DMS79 treated with DMSO at 0.1 percent for 48 hours (cell line): ENCODE data around the gene CACNA1D.

Experiments
- DNase-seq: peaks from one replicate; lab custom pipeline; 2025; lab: John Stamatoyannopoulos, UW

The CACNA1D gene

DNA sequence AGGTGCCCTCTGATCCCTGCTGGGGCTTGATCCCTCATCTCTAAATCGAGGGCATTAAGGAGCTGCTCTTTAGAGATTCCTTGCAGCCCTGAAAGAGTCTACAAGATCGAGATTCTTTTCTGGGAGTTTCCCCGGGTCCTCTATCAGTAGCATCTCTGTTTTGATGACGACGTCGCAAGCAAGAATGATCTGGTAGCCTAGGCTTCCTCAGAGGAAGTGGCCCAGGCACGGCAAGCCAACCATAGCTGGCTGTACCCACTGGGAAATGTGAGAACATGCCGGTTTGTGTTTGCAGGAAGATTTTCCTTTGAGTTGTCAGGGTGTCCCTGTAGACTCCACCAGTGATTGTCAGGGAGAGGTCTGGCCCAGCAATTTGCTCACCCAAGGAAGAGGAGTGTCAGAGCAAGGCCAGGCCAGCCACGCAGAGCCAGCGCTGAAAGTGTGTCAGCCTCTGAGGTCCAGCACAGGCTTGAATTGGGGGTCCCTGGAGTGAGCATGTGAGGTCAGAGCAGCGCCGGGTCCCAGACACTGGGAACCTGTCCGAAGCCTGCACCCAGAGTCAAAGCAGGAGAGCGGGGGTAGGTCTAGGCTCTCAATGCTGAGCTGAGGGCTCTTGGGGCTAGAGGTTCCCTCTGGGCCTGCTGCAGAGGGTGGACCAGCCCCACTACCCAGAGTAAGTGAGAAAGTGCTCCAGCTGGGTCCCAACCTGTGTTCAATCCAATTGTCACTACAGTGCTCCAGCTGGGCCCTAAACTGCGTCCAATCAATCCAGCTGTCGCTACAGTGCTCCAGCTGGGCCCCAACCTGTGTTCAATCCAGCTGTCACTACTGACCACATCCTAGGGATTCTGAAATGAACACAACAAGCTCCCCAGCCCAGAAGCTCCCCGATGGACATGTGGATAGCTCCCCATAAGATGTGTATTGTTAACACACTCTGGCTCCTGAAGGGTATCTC is 256.1 kb downstream of the CACNA1D start:
- DNase-seq, result no peak

DNA sequence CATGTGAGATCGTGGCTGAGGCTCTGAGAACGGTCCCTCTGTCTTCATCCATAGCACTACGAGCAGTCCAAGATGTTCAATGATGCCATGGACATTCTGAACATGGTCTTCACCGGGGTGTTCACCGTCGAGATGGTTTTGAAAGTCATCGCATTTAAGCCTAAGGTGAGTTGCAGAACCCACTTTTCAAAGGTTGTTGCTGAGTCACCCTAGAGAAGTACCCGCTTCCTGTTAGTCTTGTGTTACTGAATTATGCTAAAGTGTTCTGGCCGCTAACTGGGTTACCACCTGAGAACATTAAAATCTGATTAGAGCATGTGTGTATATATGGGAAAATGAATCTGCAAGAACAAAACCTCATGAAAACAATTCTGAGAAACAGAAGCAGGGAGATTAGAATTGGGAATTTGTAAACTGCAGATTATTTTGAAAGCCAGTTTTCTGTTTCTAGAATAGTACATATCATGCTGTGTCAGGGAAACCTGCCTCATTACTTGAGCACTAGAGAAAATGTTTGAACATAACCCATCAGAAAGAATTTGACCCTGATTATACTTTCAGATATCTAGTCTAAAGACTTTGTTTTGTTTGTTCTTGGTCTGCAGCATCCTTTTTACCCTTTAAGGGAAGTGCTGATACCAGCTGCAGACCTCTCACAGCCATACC is 259.2 kb downstream of the CACNA1D start:
- DNase-seq, result peak; percentile 6

DNA sequence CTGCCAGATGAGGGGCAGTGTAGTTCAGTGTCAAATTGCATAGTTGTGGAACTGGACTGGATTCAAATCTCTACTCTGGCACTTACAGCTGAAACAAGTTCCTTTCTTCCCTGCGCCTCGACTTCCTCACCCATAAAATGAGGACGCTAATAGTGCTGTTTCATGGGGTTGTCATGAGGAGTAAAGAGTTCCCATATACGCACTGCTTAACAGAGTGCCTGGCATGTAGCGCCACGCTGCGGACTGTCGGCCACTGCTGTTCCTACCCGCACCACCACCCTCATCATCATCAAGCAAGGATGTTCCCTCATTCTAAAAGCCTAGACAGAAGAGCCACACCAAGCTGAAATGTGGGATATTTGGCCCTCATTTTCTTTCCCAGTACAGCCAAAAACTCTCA is 259.9 kb downstream of the CACNA1D start:
- DNase-seq, result no peak

- no peak for DNase-seq
Observed at GRCh38 chr3:53758846-53759245, 264.4 kb downstream of the CACNA1D start.

DNA sequence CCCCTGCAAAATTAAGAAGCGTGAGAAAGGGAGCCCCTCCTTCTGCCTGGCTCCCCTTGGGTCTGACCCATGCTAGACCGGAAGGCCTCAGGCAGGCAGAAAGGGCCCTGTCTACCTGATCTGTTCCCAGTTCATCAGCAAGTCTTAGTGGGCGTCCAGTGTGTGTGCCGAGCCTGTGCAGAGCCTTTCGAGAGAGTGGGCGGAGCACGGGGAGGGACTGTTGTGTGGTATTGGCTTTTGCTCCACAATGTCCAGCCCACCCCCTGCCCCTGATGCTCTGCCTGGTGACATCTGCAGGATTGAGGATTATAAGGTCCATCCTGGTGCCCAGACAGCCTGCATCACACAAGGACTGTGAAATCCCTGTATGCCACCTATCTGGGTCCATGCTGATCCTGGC is 268.9 kb downstream of the CACNA1D start:
- no peak for DNase-seq

DNA sequence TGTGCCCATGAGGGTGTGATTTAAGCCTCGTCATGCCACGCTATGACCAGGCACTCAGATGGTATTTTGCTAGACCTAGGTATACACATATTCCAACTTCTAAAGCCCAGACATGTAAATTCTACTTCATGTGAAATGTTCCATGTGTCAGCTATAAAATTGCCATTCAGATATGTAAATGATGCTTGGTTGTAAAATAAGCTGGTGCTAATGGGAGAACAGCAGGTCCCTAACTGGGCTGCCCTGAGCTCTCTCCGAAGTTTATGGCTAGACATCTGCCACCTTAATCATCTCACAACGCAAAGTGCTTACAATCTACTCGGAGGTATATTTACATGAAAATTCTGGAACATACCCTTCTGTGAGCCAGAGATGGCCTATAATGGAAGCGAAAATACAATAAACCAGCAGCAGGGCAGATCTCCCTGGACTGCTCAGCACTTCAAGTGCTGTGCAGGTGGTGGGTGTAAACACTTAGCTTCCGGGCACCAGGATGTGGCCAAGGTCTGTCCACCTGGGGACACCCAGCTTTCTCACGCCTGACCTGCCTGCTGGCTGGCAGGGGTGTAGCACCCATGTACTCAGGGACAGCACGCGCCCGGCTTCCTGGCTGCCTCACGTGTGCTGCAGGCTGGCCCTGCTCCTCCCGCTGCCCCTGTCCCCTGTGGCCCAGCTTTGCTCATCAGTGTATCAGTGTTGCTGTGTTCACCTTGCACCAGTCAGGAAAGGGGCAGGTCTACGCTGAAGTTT is 269.8 kb downstream of the CACNA1D start:
- DNase-seq, result no peak

DNA sequence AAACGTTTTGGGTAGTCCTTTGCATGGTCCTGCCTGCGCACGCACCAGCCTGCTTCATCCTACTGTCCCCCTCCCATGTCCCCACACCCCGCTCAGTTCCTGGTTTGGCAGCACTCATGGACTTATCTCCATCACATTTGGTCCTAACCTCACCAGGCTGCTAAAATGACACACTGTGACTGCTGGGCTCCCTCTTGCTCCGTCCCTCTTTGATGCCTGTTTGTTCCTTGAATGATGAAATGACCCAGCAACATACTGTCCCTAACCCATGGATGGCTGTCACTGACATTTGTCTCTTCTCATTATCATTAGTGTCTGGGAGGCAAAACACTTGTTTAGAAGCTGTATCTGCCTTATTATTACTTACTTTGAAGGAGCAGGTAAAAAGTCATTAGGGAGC is 271.3 kb downstream of the CACNA1D start:
- no peak for DNase-seq

DNA sequence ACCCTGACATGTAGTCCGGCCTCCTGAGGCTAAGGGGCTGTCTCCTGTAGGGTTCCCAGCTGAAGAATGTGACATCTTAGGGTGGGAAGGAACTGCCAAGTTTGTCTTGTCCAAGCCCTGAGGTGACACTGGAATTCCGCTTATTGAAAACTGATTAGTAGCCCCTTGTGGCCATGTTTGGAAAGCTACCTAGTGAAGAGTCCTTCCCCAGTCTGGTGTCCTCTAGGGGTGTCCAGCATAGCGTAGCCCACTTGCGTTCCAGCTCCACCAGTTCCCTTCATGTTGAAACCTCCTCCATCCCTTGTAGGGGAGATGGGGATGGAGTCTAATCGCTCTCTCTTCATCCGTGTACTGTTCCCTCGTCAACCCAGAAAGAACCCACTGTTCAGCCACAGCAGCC is 272.3 kb downstream of the CACNA1D start:
- no peak for DNase-seq

DNA sequence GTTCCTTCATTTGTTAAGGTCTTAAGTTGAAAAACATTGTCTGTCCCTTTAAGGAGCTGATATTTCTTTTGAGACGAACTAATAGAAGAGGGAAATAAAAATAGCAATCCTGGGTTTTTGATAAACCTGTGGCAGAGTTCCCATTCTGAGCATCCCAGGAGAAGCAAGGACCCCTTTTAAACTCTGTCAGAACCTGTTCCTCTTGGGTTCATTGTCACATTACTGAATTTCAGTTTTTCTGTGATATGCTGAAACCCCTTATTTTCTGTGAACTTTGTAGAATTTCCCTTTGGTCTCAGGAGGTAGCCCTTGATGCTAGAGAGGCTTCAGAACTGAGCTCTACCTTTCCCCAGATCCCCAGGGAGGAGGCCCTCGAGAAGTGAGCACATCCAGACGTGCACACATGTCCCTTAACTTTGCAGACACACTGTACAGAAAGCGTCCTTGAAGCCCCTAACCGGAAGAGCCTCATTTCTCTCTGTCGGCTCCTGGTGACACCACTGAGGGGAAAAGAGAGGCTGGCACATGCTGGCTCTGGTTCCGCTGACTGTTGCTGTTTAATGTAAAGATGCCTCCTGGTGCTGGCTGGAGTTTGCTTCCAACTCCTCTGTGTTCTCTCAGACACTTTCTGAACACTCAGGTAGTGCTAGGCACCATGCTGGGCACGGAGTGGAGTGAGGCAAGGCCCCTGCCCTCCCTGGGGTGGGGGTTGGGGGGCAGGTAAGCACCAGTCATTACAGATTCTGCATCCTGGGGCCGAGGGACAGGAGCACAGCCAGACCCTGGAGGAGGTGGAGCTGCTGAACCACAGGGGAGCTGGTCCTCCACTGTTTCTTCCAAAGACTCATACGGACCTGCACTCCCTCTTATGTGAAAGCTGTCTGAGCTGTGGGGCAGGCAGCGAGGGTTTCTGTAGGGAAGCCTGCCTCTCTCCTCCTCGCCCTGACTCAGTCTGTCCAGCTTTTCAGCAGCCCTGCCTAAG is 274.4 kb downstream of the CACNA1D start:
- DNase-seq, result no peak

GRCh38 chr3:53772562-53772961 is 278.2 kb downstream of the CACNA1D start:
- DNase-seq, result no peak

GRCh38 chr3:53773021-53773436 is 278.6 kb downstream of the CACNA1D start:
- no peak for DNase-seq

DNA sequence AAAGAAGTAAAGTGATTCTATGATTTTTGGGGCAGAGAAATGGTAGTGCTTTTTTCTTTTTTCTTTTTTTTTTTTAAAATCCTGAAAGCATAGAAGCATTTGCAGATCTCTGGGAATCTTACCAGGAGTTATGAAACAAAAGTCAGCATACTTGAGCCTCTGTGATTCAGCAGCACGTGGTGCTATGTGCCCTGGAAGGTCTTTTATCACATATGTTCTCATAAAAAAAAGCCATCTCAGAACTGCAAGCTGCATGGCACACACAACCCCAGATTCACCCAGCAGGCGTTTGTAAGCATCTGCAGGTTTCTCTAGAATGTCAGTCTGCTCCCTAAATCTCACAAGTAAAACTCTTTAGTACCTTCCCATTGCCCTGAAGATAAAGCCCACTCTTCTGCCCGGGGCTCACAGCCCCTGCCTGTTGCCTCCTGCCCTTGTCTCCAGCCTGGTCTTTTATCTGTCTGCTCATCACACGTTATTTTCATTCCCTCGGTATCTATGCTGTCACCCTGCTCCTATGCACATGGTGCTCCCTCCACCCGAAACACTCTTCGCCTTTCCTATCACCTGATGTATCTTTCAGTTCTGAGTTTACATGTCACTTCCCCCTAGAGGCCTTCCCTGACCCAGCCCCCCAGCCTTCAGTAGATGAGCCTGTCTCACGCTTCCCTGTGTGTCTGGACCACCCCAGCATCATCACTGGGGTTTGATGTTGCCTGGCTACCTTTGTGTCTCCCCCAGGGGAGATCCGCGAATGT is 279.4 kb downstream of the CACNA1D start:
- DNase-seq, result no peak

- DNase-seq, result no peak
Observed at GRCh38 chr3:53774414-53774813, 280.0 kb downstream of the CACNA1D start.

GRCh38 chr3:53775018-53775417 is 280.6 kb downstream of the CACNA1D start:
- no peak for DNase-seq

DNA sequence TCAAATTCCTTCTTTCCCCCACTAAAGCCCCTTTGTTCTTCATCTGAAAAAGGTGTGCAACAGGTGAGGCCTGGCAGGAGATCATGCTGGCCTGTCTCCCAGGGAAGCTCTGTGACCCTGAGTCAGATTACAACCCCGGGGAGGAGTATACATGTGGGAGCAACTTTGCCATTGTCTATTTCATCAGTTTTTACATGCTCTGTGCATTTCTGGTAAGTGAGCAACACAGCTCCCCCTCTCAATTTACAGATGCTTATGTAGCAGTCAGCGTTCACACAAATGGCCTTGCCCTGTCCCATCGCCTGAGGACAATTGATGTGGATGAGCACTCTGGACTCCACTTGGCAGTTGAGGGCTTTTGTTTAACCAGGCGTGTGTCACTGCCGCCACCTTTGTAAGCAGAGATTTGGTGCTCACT is 281.4 kb downstream of the CACNA1D start:
- no peak for DNase-seq

GRCh38 chr3:53776494-53777101 is 282.2 kb downstream of the CACNA1D start:
- DNase-seq, result no peak

- DNase-seq, result no peak
Observed at GRCh38 chr3:53777468-53777867, 283.1 kb downstream of the CACNA1D start.

DNA sequence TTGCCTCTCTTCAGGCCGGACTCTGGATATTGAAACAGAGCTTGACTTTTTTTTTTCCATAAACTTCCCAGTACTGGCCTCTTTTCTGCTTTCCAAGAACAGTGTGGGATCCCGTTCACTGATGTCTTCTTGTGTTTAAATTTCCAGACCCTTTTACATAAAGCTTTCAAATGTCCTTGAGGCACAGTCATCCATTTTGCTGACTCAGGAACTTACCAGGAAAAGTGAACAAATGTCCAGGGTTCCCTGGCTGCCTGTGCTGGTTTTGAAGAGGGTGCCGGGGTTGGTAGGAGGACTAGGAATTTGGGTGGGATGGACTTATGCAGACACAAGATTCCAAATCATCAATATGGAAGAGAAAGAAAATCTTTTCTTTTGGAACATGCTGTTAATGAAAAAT is 283.7 kb downstream of the CACNA1D start:
- DNase-seq, result no peak

DNA sequence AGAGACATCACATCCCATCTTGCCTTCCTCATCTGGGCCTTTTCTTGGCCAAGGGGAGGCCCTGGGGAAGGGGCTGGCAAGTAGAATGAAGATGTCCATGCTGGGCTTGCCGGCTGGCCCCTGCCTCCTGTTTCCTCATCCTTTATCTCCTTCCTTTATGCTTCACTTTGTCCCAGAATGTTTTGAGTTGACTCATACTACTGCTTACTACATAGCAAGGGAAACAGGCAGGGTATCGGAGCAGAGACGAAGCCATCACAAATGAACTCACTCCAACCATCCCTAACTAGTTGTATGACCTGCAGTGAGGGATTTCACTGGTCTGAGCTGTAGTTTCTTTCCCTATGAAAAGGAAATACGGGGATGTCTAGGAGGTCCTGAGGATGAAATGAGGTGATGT is 285.8 kb downstream of the CACNA1D start:
- DNase-seq, result no peak

DNA sequence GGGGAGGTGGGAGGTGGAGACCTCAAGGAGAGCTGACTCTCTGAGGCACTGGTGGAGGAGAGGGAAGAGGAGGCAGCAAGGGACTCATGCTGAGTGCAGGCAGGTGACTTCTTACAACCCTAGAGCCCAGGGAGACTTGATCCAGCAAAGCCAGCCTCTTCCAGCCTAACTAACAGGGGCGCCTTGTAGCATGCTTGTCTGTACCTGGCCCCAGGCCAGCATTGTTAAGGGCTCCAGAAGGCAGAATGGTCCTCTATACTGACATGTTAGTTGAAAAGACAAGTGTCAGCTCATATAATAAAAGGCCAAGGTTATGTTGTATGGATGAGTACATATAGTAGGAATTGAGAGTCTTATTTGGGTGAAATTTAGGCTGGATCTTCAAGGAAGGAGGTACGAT is 286.4 kb downstream of the CACNA1D start:
- peak; percentile 19 for DNase-seq
